ENCODE measurements around the gene CHI3L1. TPM values are rescaled to one million over a fixed set of nuclear protein-coding genes. Genes with fewer than 3 reads are reported as not detected.

CHI3L1 gene
- total and polyA plus RNA-seq, 10 of the 15 experiments (the other 5 are each of a cell fraction or from before 2014, with no cell fraction given): 0.10 to 1.7 (median 0.39) TPM

GRCh38 chr1:203227371-203228083 is 41.0 kb upstream of the CHI3L1 start (continued):
- TF ChIP-seq, protein P1, sequence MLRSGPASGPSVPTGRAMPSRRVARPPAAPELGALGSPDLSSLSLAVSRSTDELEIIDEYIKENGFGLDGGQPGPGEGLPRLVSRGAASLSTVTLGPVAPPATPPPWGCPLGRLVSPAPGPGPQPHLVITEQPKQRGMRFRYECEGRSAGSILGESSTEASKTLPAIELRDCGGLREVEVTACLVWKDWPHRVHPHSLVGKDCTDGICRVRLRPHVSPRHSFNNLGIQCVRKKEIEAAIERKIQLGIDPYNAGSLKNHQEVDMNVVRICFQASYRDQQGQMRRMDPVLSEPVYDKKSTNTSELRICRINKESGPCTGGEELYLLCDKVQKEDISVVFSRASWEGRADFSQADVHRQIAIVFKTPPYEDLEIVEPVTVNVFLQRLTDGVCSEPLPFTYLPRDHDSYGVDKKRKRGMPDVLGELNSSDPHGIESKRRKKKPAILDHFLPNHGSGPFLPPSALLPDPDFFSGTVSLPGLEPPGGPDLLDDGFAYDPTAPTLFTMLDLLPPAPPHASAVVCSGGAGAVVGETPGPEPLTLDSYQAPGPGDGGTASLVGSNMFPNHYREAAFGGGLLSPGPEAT (IDR thresholded peaks at IDR 0.05; ENCODE audit: low read depth): no peak
- TF ChIP-seq RELA (IDR thresholded peaks at IDR 0.05; ENCODE audit: borderline replicate concordance, partially characterized antibody): no peak
- TF ChIP-seq, protein P2, sequence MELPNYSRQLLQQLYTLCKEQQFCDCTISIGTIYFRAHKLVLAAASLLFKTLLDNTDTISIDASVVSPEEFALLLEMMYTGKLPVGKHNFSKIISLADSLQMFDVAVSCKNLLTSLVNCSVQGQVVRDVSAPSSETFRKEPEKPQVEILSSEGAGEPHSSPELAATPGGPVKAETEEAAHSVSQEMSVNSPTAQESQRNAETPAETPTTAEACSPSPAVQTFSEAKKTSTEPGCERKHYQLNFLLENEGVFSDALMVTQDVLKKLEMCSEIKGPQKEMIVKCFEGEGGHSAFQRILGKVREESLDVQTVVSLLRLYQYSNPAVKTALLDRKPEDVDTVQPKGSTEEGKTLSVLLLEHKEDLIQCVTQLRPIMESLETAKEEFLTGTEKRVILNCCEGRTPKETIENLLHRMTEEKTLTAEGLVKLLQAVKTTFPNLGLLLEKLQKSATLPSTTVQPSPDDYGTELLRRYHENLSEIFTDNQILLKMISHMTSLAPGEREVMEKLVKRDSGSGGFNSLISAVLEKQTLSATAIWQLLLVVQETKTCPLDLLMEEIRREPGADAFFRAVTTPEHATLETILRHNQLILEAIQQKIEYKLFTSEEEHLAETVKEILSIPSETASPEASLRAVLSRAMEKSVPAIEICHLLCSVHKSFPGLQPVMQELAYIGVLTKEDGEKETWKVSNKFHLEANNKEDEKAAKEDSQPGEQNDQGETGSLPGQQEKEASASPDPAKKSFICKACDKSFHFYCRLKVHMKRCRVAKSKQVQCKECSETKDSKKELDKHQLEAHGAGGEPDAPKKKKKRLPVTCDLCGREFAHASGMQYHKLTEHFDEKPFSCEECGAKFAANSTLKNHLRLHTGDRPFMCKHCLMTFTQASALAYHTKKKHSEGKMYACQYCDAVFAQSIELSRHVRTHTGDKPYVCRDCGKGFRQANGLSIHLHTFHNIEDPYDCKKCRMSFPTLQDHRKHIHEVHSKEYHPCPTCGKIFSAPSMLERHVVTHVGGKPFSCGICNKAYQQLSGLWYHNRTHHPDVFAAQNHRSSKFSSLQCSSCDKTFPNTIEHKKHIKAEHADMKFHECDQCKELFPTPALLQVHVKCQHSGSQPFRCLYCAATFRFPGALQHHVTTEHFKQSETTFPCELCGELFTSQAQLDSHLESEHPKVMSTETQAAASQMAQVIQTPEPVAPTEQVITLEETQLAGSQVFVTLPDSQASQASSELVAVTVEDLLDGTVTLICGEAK (IDR thresholded peaks at IDR 0.05; ENCODE audit: borderline replicate concordance): no peak

GRCh38 chr1:203225071-203225470 is 38.6 kb upstream of the CHI3L1 start:
- FAIRE-seq (no peak), DNase-seq (ENCODE audit: low read depth, low spot score) (no peak), ATAC-seq (no peak)
- no peaks in the 10 kb centered on the region for H4K20me1 ChIP-seq (ENCODE audit: control insufficient read depth, insufficient read depth)
- intact Hi-C loops (cut with micrococcal nuclease; ENCODE audit: unreplicated experiment): no loop called here
- H3K27ac ChIP-seq (ENCODE audit: control insufficient read depth, insufficient read depth): no peak overlapping the region
- no TSS peak for BruUV-seq (replicated peaks)
- H3K27me3 ChIP-seq (replicated peaks in 1 of 2; ENCODE audit: control insufficient read depth in 2 of 2, insufficient read depth in 2 of 2, low read length in 1 of 2): peaks cover 0 to 4% of the 10 kb centered on the region in 2 experiments; a peak in 2 of 4 replicates
- H2AFZ ChIP-seq (ENCODE audit: control insufficient read depth, low read depth, low read length): no peak overlapping the region
- H3K79me2 ChIP-seq (ENCODE audit: control insufficient read depth, insufficient read depth, low read length): no peaks in the 10 kb centered on the region
- no peaks in the 10 kb centered on the region for H3K9me3 ChIP-seq (replicated peaks; ENCODE audit: control insufficient read depth, insufficient read depth, low read length)
- H3K4me1 ChIP-seq (ENCODE audit: control insufficient read depth, insufficient read depth, low read length): no peaks in the 10 kb centered on the region
- H3K9ac ChIP-seq (ENCODE audit: control insufficient read depth, insufficient read depth, low read length): no peak overlapping the region
- no peak overlapping the region for H3K4me2 ChIP-seq (ENCODE audit: control insufficient read depth, insufficient read depth)
- H3K36me3 ChIP-seq (ENCODE audit: control insufficient read depth in 2 of 2, insufficient read depth in 2 of 2, low read length in 1 of 2): no peaks in the 10 kb centered on the region
- ChIA-PET RAD21 (ENCODE audit: unreplicated experiment) (interaction anchor here (1.1 kb wide), 1 partner anchor 9 kb away, joined by 4 read pairs; no protein-coding TSS in a partner anchor), SMC1A (ENCODE audit: uncharacterized antibody, unreplicated experiment) (interaction anchor here (0.7 to 1.0 kb wide), 2 partner anchors 9 to 246 kb away, joined by 3 read pairs; no protein-coding TSS in a partner anchor), POLR2A (no interaction called here), CTCF (interaction anchor here (1.2 to 1.6 kb wide), 3 partner anchors 9 to 107 kb away, joined by 3 to 8 read pairs (median 5); no protein-coding TSS in a partner anchor)
- WGBS (ENCODE audit: insufficient coverage, insufficient replicate concordance, low lambda C conversion rate, missing lambda C conversion rate): 26% methylated on average over 4 of the region's 4 CpGs
- no peak for TF ChIP-seq STAT1 (conservative IDR thresholded peaks at IDR 0.05)
- peak in 1 of 2 experiments; percentile 15; a peak in 1 of 4 replicates for TF ChIP-seq BHLHE40 (IDR thresholded peaks at IDR 0.05; ENCODE audit: borderline replicate concordance in 1 of 2, low read depth in 2 of 2, low read length in 1 of 2)
- in situ Hi-C loops (cut with MboI): no loop called here
- H3K4me3 ChIP-seq: no peak overlapping the region

All from GM12878 (cell line).